ENCODE results near the gene ARHGAP8.

The ARHGAP8 gene

DNA sequence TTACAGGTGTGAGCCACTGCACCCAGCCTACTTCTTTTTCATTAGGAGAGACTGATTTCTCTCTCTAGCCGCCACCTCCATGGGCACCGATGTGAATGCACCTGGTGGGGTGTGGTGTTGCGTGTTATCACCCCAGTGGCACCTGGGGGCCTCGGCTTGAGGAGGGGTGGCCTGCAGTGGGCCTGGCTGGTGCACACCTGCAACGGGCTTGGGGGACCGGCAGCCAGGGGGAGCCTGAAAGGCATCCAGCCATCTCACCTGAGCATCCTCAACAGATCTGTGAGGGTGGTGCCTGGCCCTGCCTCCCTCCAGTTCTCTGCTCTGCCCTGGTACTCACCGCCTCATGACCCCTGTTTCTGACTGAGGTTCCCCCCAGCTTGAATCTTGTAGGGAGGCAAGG, 108.9 kb downstream of the ARHGAP8 start:
- no peak for DNase-seq (ENCODE audit: low spot score)

DNA sequence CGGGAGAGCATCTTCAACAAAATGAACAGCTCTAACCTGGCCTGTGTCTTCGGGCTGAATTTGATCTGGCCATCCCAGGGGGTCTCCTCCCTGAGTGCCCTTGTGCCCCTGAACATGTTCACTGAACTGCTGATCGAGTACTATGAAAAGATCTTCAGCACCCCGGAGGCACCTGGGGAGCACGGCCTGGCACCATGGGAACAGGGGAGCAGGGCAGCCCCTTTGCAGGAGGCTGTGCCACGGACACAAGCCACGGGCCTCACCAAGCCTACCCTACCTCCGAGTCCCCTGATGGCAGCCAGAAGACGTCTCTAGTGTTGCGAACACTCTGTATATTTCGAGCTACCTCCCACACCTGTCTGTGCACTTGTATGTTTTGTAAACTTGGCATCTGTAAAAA, 109.9 kb downstream of the ARHGAP8 start:
- no peak for DNase-seq (ENCODE audit: low spot score)

DNA sequence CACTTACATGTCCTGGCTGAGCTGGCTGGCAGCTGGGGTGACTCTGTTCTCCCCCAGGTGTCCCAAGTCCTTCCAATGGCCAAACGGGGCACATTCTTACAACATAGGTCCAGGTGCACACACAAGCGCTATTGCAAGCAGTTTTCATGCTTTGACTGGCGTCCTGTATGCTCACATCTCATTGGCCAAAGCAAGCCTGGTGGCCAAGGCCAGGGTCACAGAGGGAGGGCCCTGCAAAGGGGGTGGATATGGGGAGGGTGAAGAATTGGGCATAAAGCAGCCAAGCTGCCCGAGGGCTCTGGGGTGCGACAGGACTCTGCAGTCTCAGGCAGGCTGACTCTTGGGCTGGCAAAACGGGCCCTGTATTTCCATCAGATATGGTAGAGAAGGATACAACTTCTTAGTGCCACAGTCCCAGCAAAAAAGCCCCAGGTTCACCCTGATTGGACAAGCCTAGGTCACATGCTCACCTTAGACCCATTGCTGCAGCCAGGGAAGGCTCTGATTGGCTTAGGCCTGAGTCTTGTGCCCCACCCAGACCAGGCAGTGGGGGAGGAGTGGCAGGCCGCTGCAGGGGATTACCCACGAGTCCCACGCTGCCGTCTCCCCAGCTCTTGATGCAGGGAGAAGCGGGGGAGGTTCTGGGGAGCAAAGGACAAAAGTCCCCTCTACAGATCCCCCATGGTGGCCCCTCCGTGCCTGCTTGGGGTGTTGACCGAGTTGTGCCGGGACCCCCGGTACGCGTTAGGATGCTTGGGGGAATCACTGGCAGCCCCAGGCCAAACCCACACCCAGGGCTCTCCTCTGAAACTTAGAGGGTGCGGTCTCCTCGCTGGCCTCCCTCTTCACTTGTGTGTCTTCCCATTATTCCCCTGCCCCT, 110.8 kb downstream of the ARHGAP8 start:
- no peak for DNase-seq (ENCODE audit: low spot score)

DNA sequence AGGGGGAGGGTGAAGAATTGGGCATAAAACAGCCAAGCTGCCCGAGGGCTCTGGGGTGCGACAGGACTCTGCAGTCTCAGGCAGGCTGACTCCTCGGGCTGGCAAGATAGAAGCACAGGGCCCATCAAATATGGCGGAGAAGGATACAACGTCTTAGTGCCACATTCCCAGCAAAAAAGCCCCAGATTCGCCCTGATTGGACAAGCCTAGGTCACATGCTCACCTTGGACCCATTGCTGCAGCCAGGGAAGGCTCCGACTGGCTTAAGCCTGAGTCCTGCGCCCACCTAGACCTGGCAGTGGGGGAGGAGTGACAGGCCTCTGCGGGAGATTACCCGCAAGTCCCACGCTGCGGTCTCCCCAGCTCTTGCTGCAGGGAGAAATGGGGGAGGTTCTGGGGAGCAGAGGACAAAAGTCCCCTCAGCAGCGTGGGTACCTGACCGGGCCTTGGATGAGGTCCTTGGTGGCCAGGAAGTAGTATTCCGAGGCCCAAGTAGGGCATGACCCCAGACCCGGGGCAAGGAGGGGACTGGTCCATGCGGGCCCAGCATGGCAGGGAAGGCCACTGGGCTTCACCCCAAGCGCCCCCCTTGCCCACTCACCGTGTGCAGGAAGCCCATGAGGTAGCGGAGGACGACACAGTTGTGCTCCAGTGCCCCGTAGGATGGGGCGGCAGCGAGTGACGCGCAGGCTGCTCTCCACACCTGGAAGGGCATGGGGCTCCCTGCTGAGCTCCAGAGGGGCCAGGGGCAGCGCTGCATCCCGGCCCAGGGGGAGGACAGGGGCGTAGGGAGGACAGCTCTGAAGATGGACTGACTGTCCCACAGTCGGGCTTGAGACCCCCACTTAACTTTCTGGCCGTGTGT, 113.0 kb downstream of the ARHGAP8 start:
- DNase-seq (ENCODE audit: low spot score), result no peak

DNA sequence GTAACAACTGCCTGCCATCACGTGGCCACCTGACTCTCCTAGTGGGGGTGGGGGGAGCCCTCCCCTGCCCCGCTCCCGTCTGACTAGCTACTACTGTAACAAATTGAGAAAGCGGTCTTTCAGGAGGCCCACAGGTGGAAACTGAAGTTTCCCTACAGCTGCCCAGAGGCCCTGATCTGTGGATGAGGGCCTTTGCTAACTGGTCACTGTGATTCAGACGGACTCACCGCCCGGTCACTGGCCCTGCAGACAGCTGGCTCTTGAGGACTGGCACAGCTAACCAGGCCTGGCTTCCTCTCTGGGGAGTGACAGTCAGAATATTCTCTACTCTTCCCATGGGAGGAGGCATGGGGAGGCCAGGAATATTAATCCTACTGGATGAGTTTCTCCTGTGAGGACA, 116.8 kb downstream of the ARHGAP8 start:
- DNase-seq (ENCODE audit: low spot score), result no peak

DNA sequence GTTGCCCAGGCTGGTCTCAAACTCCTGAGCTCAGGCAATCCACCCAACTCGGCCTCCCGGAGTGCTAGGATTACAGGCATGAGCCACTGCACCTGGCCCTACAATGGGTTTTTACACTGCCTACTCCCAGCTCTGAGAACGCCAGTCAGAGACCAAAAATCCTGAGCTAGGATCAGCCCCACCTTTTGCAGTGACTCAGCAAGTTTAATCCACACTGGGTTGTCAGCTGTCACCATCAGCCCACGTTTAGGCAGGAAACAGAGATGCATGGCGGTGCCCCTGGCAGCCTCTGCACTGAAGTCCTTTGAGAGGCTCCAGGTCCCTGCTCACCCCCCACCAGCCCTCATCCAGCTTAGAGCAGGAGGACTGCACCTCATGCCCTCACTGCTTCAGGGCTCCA, 117.6 kb downstream of the ARHGAP8 start:
- no peak for DNase-seq (ENCODE audit: low spot score)

DNA sequence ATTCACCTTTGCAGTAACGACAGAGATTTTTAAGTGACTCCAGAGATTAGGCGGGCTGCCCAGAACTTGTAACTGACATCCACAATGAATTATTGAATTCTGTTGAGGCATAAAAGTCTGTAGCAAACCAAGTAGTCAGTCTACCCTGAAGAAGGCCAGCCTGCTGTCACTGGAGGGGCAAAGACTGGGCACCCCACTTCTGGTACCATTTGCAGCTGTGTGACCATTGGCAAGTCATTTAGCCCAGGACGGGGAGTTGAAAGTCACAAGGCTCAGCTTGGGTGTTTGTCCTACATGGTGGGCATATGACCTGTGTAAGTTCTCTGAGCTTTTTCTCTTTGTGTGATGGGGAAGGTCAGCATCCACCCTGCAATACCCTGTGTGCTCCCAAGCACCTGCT, 119.4 kb downstream of the ARHGAP8 start:
- no peak for DNase-seq (ENCODE audit: low spot score)

DNA sequence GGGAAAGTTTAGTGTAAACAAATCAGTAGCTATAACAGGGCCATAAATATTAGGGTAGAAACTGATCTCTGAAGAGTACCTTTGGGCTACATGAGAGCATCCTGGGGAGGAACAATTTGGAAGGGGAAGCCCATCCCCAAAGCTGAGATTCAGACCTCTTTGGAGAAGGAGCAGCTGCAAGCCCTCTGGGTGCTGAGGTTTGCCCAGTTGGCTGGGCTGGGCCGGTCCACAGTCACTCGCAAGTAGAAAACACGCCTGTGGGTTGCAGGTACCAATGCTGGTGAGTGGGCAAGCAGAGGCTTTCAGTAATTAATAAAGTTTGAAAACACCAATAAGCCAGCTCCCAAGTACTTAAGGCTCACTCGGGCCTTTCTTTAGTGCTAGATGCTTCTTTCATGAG, 124.5 kb downstream of the ARHGAP8 start:
- no peak for DNase-seq (ENCODE audit: low spot score)

DNA sequence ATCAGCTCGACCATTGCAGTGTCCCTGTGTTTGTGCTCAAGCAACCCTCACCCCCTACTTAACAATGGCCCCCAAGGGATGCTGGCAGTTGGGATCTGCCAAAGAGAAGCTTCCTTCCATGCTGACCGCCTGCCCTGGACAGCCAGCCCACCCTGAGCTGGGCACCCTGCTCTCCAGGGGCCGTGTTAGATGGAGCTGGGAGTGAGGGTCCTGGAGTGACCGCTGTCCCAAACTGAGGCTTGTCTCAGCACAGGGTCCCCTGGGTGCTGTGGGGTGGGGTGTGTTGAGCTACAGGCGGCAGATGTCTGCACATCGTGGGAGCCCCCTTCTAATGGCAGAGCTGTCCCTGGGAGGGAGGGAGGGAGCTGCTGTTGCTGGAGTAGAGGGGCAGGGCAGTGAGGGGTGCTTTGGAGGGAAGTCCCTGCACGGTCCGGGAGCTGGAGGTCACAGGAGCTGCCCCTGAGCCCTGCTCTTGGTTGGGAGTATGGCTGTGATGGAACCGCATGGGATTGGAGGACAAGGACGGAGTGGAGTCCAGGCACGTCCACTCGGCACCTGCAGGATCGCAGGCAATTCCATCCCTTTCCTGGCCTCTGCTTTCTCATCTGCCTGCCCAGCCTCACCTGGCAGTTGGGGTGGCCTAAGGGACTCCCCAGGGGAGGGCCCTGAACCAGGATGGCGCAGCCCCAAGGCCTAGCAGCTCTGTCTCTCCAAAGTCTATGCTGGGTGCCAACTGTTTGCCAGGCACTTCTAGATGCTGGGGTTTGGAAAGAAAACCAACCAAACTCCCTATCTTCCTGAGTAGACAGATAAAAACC, 126.3 kb downstream of the ARHGAP8 start:
- DNase-seq (ENCODE audit: low spot score), result no peak

DNA sequence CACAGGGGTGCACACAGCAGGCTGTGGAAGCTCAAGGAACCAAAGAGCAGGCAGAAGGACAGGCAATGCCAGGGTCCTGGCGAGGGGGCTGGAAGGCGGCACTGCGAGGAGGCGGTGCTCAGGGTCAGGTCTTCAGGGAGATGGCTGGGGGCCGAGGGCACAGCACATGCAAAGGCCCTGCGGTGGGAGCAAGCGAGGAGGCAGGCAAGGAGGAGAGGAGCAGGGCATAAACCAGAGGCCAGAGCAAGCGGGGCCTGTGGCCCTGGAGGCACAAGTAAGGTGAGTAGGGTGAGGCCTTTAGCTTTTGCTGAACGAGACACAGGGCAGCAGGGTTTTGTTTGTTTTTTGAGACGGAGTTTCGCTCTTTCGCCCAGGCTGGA, 126.9 kb downstream of the ARHGAP8 start:
- DNase-seq (ENCODE audit: low spot score), result no peak

DNA sequence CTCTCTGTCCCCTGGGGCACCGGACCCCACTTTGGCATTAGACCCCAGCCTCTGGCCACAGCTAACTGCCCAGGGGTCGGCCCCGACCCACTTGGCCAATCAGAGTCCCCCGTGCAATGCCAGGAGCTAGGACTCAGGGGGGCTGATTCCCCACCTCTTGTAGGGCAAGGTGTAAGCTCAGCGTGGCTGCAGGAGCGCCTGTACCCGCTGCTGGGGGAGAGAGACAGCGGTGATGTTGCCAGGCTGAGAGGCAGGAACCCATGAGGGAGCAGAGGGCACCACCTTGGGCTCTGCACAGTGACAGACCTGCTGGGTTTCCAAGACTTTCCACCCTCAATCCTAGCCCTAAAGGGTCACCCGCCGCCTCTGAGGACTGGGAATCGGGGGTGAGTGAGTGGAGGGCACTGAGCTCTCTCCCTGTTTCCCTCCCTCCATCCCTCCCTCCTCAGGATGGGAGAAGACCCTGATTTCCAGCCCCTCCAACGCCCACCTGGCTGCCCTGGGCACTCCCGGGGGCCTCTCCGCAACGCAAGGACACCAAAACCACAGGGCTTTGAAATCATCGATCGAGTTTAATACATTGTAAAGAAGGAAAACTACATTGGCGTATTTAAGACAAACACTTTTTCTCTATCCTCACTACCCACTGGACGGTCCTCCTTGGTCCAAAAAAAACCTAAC, 128.4 kb downstream of the ARHGAP8 start:
- no peak for DNase-seq (ENCODE audit: low spot score)

DNA sequence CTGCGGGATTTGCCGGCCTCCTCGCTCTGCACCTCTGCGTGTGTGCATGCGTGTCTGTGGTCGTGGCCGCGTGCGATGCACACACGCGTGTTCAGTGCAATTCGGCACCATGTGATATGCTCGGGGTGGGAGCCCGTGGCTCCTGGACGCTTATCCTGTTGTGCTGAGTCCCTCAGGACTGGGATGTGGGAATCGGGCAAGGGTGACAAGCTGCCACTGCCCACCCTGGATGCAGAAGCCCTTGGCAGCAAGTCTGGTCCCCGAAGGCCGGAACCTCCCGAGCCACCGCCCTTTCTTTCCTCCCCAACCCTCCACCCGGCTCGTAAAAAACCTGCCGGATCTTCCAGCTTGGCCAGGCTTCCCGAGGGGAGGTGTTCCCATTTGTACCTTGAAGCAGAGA, 129.2 kb downstream of the ARHGAP8 start:
- no peak for DNase-seq (ENCODE audit: low spot score)

DNA sequence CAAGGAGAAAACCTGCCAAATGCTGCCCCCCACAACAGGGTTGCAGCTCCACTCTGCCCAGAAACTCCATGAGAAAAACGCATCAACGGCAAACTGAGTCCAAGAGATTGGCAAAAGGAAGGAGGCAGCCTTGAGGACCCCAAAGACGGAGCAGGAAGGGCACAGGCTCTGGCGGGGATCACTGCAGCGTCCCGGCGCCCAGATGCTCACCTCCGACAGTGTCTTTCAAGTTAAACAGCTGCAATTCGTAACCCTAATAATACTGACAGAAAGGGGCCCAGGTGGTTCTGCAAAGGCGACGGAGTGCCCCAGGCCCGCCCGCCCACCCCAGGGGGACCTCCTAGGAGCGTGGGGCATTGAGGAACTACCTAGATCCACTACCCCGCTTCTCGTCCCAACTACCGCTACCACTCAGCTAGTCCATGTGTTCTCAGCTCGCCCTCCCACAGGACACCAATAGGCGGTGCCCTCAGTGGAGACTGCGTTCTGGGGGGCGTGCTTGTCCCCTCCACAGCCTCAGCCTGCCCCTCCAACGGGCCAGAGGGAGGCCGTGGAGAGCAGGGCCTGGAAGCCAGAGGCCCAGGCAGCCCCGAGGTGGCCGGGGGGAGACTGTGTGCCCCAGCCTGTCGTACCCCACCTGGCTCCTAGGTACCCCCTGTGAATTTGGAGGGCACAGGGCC, 130.0 kb downstream of the ARHGAP8 start:
- no peak for DNase-seq (ENCODE audit: low spot score)

DNA sequence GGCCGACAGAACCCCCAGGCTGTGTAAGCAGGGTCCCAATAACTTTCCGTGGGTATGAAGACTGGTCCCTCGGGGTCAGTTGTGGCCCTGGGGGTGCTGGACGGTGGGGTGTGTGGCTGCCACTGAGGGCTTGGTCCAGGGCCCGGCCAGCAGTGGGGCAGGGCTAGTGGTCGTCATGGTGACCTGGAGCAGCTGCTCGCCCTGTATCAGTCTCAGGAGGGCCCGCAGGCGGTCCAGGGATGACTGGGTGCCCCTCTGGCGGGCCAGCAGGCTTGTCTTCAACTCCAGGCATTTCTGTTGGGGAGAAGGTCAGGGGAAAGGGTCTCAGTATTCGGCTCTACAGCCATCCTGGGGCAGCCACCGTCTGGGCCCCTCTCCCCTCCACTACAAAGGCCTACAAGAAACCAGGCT, 130.6 kb downstream of the ARHGAP8 start:
- DNase-seq (ENCODE audit: low spot score), result no peak

DNA sequence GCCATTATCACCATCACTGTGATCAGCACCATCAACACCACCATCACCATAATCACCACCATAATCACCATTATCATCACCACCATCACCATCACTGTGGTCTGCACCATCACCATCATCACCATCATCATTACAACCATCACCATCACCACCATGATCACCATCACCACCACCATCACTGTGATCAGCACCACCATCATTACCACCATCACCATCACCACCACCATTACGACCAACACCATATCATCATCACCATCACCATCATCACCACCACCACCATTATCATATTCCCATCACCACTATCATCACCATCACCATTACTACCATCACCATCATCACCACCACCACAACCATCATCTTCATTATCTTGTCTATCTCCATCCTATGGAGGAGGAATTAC, 132.2 kb downstream of the ARHGAP8 start:
- DNase-seq (ENCODE audit: low spot score), result no peak

DNA sequence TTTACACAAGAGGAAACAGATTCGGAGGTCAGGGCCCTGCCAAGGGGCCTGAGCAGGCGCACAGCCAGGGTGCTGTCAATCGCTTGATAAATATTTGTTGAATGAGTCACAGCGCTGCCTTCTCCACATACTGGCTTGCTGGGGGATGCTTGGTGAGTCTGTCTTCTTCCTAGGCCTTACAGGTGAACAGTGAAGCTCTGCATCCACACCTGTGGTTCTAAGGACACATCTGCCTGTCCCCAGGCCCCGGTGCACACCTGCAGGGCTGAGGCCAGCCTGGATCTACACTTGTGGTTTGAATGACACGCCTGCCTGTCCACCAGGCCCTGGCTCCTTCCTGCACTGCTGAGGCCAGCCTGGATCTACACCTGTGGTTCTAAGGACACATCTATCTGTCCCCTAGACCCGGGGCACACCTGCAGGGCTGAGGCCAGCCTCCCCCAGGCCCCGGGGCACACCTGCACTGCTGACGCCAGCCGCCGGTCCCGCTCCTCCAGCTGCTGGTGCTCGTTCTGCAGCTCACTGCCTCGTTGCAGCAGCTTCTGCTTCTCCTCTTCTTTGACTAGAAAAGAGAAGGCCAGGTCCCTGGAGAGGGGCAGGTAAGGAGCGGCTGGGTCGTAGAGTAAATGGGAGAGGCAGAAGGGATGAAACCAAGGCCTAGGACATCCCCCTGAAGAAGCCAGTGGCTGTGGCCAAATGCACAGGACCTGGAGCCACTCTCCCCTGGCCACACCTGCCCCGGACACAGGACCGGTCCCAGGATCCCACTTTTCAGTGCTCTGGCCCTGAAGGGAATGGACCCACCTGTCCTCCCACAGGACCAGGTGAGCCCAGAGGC, 132.8 kb downstream of the ARHGAP8 start:
- no peak for DNase-seq (ENCODE audit: low spot score)

DNA sequence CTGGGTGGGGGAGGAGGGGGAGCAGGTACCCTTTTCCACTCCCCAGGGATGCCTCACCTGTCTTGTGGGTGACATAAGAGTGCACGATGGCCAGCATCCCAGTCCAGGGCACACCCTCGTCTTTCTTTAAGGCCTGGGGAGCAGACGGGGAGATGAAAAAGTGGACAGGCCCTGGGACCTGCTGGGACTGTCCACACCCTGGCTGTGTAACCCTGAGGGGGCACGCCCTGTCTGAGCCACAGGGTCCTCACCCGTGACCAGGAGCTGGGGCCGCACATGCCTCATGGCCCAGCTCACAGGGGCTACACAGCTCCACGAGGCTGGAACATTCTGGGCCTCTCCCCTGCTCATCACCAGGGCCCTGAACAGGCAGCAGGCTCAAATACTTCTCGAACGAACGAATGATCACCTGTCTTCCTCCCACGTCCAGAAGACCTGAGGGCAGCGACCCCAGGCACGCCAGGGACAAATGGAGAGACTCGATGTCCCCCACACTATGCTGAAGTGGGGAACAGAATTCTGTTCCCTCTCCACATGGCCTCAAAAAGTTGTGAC, 133.5 kb downstream of the ARHGAP8 start:
- no peak for DNase-seq (ENCODE audit: low spot score)

DNA sequence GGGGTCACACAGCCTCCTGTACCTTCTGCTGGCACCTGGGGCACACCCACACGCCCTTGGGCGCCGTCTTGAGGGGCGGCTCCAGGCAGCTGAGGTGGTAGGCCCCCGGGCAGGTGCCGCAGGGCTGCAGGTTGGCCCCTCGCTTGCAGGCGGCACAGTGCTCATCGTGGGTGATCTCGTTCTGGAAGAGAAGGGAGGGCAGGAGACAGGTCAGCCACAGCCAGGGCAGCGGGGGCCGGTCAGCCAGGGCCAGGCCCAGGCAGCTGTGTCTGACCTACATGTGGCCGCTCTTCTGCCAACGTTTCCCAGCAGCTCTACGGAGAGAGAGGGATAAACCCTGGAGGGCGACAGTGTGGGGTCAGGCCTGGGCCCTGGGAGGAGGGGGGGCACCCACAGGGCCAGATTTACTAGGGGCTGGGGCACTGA, 135.6 kb downstream of the ARHGAP8 start:
- DNase-seq (ENCODE audit: low spot score), result no peak

DNA sequence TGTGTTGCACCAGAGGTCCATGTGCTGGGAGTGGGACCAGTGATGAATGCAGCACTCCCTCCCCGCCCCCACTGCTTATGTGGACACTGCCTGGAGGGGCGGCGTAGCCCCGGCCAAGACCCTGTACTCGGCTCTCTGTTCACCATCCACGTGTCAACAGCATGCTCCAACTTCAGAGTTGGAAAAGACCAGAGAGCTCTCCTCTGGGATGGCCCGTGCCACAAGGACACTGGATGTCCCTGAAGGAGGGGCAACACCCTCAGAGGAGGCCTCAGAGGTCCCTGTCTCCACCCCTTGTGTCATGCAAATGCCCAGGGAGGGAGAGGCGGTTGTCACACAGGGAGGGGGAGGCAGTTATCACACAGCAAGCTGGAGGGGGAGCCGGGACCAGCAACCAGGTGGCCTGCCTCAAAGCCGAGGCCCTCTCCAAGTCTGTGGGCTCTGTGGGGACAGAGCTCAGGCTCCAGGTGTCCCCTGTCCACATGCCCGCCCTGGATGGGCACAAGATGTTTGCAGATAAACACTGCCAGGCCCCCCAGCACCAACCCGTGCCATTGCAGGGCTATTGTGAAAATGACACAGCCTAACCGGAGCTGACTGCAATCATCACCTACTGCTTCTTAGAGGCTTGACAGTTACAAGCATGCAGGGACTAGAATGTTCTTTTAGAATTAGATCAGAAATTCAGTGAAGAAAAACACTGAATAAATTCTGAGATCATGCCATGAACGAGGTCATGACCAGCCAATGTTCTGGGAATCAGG, 136.3 kb downstream of the ARHGAP8 start:
- no peak for DNase-seq (ENCODE audit: low spot score)
